Hematopoietic multipotent progenitor cell (in vitro differentiated cells): ENCODE results near the gene DCPS. TPM values are rescaled to one million over a fixed set of nuclear protein-coding genes. Genes with fewer than 3 reads are reported as not detected.

Experiments
- DNase-seq, 3 donors: peaks; one replicate each; pipeline ENCODE4 v3.0.0-alpha.2; 2011 to 2015; ENCODE audit warnings: low read depth in 2 of 3, low spot score in 2 of 3
- total RNA-seq: library from RNA; depleted of rRNA; stranded (reverse); fragments of >200 nt; gene quantifications from one replicate; pipeline ENCODE4 v1.2.3, GENCODE V29; 2012

Gene DCPS
- total RNA-seq, 1 donor, result 18.9 TPM

GRCh38 chr11:126327281-126328000 lies 23.6 kb downstream of the DCPS start:
- DNase-seq, result no peak

GRCh38 chr11:126328001-126328390 lies 24.1 kb downstream of the DCPS start:
- DNase-seq, result no peak

DNA sequence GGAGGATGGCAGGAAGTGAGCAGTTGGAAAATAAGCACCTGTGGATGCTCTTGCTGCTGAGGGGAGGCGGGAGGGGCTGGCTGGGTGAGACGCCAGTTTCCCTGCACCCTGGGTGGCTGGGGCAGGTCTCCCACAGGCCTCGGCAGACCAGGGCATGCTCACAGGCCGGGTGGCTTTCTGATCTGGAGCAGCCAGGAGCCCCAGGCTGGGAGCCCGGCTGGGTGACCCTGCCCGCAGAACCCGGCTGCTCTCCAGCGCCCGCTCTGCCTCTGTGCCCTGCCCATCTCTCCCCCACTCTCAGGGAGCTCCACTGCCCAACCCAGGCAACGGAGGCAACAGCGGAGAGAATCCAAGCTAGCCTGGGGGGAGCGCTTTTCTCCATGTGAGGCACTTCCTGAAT lies 24.6 kb downstream of the DCPS start:
- DNase-seq, result no peak

GRCh38 chr11:126328938-126329643 lies 25.2 kb downstream of the DCPS start:
- no peak for DNase-seq

GRCh38 chr11:126329644-126330211 lies 25.9 kb downstream of the DCPS start:
- DNase-seq, result no peak

- DNase-seq, result no peak
Observed at GRCh38 chr11:126331286-126331685, 27.4 kb downstream of the DCPS start.

DNA sequence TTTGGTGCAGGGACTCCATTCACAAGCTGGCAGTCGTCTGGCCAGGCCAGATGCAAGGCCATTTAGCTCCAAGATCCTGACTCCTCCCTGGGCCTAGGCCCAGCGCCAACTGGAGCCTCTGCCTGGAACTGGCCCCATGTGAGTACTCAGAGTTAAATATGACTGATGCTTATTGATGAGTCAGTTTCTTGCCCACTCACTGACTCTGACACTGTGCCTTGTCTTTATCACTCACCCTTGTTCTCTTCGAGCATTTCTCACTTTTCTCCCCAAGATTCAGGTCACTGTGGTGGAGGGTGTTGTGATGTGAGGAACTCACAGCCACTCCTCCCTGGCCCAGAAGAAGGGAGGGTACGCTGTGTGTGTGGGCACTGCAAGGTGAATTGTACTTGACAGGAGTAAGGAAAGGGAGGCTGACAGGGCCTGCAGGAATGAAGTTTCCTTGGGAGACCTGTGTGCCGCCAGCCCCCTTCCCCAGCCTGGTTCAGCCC lies 28.4 kb downstream of the DCPS start:
- no peak for DNase-seq

DNA sequence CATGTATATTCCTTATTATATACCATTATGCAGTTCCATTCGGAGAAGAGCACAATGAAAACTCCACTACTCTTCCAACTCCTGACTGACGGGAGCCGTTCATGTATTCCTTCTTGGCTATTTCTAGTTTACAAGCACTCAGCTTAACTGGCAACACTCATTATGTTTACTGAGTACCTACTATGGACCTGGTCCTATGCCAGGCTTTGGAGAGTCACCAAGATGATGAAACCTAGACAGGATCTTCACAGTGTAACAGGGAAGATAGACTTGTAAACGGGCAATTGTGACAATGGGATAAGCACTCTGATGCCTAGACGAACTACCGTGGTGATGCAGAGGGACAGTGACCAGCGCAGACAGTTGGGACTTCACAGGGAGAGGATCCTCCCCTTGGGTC lies 29.3 kb downstream of the DCPS start:
- no peak for DNase-seq

DNA sequence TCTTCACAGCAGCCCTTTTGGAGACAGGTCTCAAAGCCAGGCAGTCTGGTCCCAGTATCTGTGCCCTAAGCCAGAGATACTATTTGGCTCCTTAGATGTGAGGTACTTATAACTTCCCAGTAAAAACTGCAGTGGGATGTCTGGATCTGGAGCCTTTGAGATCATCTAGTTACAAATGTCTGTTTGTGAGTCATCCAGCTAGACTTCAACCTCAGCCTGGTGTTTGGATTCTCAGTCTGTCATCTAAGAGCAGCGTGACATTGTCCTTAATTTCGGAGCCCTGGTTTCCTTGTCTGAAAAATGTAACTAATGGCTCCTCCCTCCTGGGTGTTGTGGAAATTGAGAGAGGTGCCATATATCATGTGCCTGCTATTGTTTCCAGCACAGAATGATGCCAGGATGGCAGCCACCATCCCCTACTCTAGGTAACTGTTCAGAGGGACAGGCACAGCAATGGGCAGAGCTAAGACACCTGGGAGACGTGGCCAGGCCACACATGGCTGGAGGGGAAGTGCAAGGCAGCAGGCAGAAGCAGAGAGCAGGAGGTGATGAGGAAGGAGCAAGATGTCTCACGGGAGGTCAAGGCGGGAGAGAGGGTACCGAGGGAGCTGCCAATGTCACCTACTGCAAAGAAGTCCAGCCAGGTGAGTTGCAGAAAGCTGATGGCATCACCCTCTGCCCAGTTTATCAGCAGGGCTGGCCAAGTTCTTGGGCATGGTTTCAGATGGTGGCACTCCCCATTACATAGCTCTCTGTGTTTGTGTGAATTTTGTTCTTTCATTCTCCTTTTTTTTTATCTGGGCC lies 31.0 kb downstream of the DCPS start:
- no peak for DNase-seq

- no peak for DNase-seq
Observed at GRCh38 chr11:126335463-126335760, 31.6 kb downstream of the DCPS start.

DNA sequence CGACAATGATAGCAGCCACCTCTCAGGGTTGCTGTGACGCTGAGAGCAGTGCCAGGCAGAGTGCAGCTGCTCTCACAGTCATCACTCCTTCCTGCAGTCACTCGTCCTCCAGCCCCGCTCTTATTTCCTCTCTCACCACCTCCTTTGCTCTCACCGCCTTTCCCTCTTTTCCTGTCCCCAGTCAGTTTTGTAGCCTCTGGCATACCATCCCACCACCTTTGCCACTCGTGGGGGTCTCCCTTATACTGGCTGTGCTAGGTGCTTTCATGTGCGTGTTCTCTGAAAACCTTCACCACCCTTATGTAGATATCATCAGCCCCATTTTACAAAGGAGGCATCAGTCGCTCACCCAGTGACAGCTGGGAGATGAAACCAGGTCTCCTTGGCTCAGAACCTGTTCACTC lies 32.3 kb downstream of the DCPS start:
- peak in 2 of 3 donors; percentile 52 to 71 for DNase-seq

GRCh38 chr11:126336671-126337101 lies 32.8 kb downstream of the DCPS start:
- peak in 1 of 3 donors; percentile 31 for DNase-seq

DNA sequence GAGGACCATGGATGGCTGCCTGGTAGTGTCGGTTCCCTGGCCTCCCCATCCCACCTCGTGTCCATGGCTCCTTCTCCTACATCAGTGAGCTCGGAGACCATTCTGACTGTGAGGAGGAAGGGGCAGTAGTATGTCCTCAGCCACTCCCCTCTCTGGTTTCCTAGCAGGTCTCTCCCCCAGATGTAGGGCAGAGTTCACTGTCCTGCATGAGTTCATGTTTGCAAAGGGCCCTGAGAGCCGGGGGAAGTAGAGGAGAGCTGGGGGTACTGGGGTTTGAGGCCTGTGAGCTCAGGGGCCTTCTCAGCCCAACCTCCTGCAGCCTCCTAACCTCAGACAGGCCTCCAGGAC lies 33.2 kb downstream of the DCPS start:
- DNase-seq, result no peak

DNA sequence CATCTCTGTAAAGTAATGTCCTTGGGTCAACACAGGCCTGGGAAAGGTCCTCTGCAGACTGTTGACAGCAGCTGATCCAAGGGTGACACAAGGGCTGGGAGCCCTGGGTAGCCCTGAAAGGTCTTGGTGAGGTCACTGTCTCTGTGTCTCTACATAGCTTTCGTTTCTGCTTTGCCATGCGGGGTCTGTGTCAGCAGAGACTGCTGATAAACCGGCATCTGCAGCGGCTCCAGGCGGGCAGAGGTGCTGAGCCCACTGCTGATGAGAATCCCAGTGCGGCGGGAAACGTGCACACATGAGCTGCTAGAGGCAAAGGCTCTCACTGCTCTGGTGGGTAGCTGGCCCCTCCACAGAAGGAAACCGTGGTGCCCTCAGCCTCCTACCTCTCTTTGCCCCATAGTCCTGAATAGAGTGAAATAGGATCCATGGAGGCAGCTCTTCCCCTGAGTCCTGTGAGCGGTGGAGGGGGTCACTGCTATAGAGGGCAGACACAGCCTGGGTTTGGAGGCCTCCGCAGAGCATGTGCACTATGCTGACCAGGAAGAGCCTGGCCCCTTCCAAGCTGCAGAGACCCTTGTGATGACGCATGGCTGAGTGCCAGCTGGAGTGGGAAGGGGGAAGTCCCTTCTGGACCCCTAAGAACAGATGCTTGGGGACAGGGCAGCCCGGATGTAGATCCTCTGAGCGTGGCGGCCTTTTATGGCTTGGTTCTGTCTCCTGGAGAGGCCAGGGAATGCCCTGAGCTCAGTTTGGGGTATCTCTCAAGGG lies 33.8 kb downstream of the DCPS start:
- no peak for DNase-seq

GRCh38 chr11:126338346-126339055 lies 34.6 kb downstream of the DCPS start:
- DNase-seq, result no peak

DNA sequence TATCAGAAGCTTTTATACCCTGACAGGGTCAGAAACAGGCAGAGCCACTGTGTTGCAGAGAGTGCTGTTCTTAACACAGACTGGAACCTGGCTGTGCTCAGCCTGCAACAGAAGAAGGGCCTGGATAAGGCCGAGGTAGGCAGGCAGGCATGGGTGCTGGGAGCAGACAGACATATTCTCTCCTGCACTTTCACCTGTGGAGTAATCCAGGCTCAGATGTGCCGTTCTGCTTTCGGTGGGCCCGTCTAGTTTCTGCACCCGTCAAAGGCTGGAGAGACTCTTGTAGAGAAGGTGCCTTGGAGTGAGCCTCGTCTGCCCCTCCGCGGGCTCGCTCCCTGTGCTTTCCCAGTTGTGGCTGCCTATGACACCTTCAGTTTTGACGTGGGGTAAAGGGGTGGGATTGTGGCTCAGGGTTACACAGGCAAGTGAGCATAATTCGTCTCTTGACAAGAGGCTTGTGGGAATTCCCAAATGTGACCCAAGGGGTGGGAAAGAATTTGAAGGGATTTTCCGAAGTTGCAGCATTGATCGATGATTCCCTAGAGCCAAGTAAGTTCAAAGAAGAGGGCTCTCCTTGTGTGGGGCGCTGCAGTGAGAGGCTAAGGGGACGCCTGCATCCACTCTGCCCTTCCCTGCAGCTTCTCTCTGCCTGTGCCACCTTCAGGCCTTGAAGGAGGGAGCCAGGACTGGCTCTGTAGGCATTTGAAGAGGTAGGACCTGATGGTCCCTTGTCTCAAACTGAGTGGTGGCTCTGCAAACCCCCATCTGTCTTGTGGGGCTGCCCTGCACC lies 35.4 kb downstream of the DCPS start:
- DNase-seq, result no peak

DNA sequence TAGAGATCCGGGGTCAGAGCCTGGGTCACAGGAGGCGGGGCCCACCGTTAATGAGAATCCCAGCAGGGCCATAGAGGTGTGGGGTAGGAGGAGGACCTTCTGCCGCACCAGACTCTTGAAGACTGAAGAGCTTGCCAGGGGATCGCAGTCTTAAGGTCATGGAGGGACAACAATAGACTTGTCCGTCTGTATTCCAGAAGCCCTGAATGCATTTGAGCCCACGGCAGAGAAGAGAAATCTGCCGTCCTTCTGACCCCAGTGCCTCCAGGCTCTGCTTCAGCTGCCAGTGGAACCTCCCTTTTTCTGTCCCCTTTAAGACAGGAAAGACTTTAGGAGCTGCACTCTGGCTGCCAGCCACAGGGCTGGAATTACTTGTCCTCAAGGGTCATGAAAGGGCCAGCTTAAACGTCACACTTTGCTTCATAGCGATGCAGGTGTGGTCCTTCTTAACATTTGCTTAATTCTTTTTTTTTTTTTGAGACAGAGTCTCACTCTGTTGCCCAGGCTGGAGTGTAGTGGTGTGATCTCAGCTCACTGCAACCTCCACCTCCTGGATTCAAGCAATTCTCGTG lies 36.1 kb downstream of the DCPS start:
- no peak for DNase-seq

GRCh38 chr11:126340960-126341606 lies 37.2 kb downstream of the DCPS start:
- DNase-seq, result no peak
